Mesenchymal stem cell (in vitro differentiated cells and primary cell): ENCODE results near the gene PCDHGA1.

Experiments used
- DNase-seq: peaks from one replicate; pipeline ENCODE4 v3.0.0-alpha.2; 2013
- H2AFZ ChIP-seq: one replicate; pipeline ENCODE4 v1.6.1; 2013; ENCODE audit warnings: low read depth, mild to moderate bottlenecking, control low read depth, inconsistent platforms, low read length, moderate library complexity
- H2AK5ac ChIP-seq: 2 replicates; pipeline ENCODE4 v1.6.1; 2013; ENCODE audit warnings: low read length, moderate library complexity, mild to moderate bottlenecking, inconsistent platforms; ENCODE audit not compliant: severe bottlenecking
- H2BK120ac ChIP-seq: one replicate; pipeline ENCODE4 v1.6.1; 2013; ENCODE audit warnings: low read depth, mild to moderate bottlenecking, inconsistent platforms, low read length, moderate library complexity
- H2BK12ac ChIP-seq, 2 experiments: one replicate each; pipeline ENCODE4 v1.6.1; 2013; ENCODE audit warnings: inconsistent platforms in 2 of 2, low read length in 2 of 2, mild to moderate bottlenecking in 2 of 2, moderate library complexity in 2 of 2, control low read depth in 1 of 2
- H2BK15ac ChIP-seq: one replicate; pipeline ENCODE4 v1.6.1; 2013; ENCODE audit warnings: mild to moderate bottlenecking, low read depth, inconsistent platforms; ENCODE audit not compliant: poor library complexity, severe bottlenecking
- H2BK5ac ChIP-seq: 2 replicates; pipeline ENCODE4 v1.6.1; 2013; ENCODE audit warnings: low read depth, mild to moderate bottlenecking, low read length, control low read depth, inconsistent platforms; ENCODE audit not compliant: poor library complexity, severe bottlenecking
- H3K14ac ChIP-seq, 2 experiments: one replicate each; pipeline ENCODE4 v1.6.1; 2013; ENCODE audit warnings: inconsistent platforms in 2 of 2, low read length in 2 of 2, control low read depth in 1 of 2, mild to moderate bottlenecking in 1 of 2, moderate library complexity in 1 of 2
- H3K18ac ChIP-seq, 2 experiments: one replicate each; pipeline ENCODE4 v1.6.1; 2013; ENCODE audit warnings: inconsistent platforms in 2 of 2, low read length in 2 of 2, control low read depth in 1 of 2, low read depth in 1 of 2, mild to moderate bottlenecking in 1 of 2
- H3K23ac ChIP-seq, 2 experiments: one replicate each; pipeline ENCODE4 v1.6.1; 2013; ENCODE audit warnings: inconsistent platforms in 2 of 2, low read length in 2 of 2, mild to moderate bottlenecking in 2 of 2, moderate library complexity in 2 of 2, control low read depth in 1 of 2
- H3K27ac ChIP-seq: 2 replicates; pipeline ENCODE4 v1.5.1; 2013; ENCODE audit warnings: mild to moderate bottlenecking, moderate library complexity, low read length, control low read depth, inconsistent platforms; ENCODE audit not compliant: poor library complexity, severe bottlenecking
- H3K27me3 ChIP-seq, 2 experiments: 2 replicates each; pipeline versions ENCODE4 v1.6.1 to v1.7.0; 2013; ENCODE audit warnings: low read length in 2 of 2, mild to moderate bottlenecking in 2 of 2, moderate library complexity in 2 of 2, control low read depth in 1 of 2, inconsistent platforms in 1 of 2; ENCODE audit not compliant: control insufficient read depth in 1 of 2, insufficient read depth in 1 of 2
- H3K36me3 ChIP-seq, 2 experiments: 2 replicates each; pipeline versions ENCODE4 v1.6.1 to v1.7.0; 2013; ENCODE audit warnings: low read length in 2 of 2, control low read depth in 1 of 2, inconsistent platforms in 1 of 2, low read depth in 1 of 2, mild to moderate bottlenecking in 1 of 2; ENCODE audit not compliant: insufficient read depth in 2 of 2, control insufficient read depth in 1 of 2
- H3K4ac ChIP-seq, 2 experiments: one replicate each; pipeline ENCODE4 v1.6.1; 2013; ENCODE audit warnings: inconsistent platforms in 2 of 2, low read length in 2 of 2, mild to moderate bottlenecking in 2 of 2, moderate library complexity in 2 of 2, control low read depth in 1 of 2, low read depth in 1 of 2
- H3K4me1 ChIP-seq: 2 replicates; pipeline ENCODE4 v1.6.1; 2013; ENCODE audit warnings: low read depth, low read length, control low read depth; ENCODE audit not compliant: control insufficient read depth, insufficient read depth
- H3K4me2 ChIP-seq: 2 replicates; pipeline ENCODE4 v1.6.1; 2013; ENCODE audit warnings: low read length, mild to moderate bottlenecking, inconsistent platforms; ENCODE audit not compliant: poor library complexity, severe bottlenecking
- H3K4me3 ChIP-seq, 2 experiments: 2 replicates each; pipeline versions ENCODE4 v1.5.1 to v1.7.0; 2013; ENCODE audit warnings: low read length in 2 of 2, mild to moderate bottlenecking in 2 of 2, control low read depth in 1 of 2, low read depth in 1 of 2; ENCODE audit not compliant: insufficient read depth in 1 of 2
- H3K79me1 ChIP-seq: replicated peaks from 2 replicates; pipeline ENCODE4 v1.6.1; 2013; ENCODE audit warnings: mild to moderate bottlenecking, control low read depth, low read length, inconsistent platforms; ENCODE audit not compliant: poor library complexity, severe bottlenecking
- H3K9ac ChIP-seq: 2 replicates; pipeline ENCODE4 v1.7.0; 2013; ENCODE audit warnings: mild to moderate bottlenecking, low read length, moderate library complexity
- H3K9me3 ChIP-seq: 2 replicates; pipeline ENCODE4 v1.7.0; 2013; ENCODE audit warnings: mild to moderate bottlenecking, low read length; ENCODE audit not compliant: control insufficient read depth
- H4K8ac ChIP-seq: one replicate; pipeline ENCODE4 v1.6.1; 2013; ENCODE audit warnings: inconsistent platforms, mild to moderate bottlenecking, low read length, moderate library complexity
- H4K91ac ChIP-seq: one replicate; pipeline ENCODE4 v1.6.1; 2013; ENCODE audit warnings: mild to moderate bottlenecking, low read length, inconsistent platforms
- WGBS: methylation state at CpG from one replicate; pipeline ENCODE4 v1.1.7; 2013; ENCODE audit warnings: mixed read lengths; 5-methylcytosine and 5-hydroxymethylcytosine counted together

Gene PCDHGA1

DNA sequence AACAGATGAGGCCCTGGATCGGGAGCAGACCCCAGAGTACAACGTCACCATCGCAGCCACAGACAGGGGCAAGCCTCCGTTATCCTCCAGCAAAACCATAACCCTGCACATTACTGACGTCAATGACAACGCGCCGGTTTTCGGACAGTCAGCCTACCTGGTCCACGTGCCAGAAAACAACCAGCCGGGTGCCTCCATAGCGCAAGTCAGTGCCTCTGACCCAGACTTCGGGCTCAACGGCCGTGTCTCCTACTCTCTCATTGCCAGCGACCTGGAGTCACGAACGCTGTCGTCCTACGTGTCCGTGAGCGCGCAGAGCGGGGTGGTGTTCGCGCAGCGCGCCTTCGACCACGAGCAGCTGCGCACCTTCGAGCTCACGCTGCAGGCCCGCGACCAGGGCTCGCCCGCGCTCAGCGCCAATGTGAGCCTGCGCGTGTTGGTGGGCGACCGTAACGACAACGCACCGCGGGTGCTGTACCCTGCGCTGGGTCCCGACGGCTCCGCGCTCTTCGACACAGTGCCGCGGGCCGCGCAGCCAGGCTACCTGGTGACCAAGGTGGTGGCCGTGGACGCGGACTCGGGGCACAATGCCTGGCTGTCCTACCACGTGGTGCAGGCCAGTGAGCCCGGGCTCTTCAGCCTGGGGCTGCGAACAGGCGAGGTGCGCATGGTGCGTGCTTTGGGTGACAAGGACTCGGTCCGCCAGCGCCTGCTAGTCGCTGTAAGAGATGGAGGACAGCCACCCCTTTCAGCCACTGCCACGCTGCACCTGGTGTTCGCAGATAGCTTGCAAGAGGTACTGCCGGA is 89.0 kb downstream of the PCDHGA1 start:
- Histone ChIP-seq H2AFZ (no peak overlapping the region), H4K8ac (no peak overlapping the region), H2BK5ac (no peak overlapping the region), H3K4me2 (no peak overlapping the region), H2BK12ac (no peak overlapping the region), H3K27me3 (no peaks in the 10 kb centered on the region), H3K36me3 (peaks cover 9 to 50% of the 10 kb centered on the region in 2 experiments), H2BK15ac (no peak overlapping the region), H3K4me3 (peak overlapping the region; percentile 11 to 80), H3K27ac (no peak overlapping the region), H3K18ac (no peak overlapping the region), H3K9me3 (peaks cover 28% of the 10 kb centered on the region), H3K9ac (no peak overlapping the region), H4K91ac (no peak overlapping the region), H3K79me1 (peaks cover 44% of the 10 kb centered on the region), H3K14ac (no peak overlapping the region), H2AK5ac (no peak overlapping the region), H3K4me1 (peaks cover 8% of the 10 kb centered on the region), H3K4ac (no peak overlapping the region), H2BK120ac (no peak overlapping the region), H3K23ac (no peak overlapping the region)
- no peak for DNase-seq
- WGBS = 98% methylated on average over 74 of the region's 74 CpGs

DNA sequence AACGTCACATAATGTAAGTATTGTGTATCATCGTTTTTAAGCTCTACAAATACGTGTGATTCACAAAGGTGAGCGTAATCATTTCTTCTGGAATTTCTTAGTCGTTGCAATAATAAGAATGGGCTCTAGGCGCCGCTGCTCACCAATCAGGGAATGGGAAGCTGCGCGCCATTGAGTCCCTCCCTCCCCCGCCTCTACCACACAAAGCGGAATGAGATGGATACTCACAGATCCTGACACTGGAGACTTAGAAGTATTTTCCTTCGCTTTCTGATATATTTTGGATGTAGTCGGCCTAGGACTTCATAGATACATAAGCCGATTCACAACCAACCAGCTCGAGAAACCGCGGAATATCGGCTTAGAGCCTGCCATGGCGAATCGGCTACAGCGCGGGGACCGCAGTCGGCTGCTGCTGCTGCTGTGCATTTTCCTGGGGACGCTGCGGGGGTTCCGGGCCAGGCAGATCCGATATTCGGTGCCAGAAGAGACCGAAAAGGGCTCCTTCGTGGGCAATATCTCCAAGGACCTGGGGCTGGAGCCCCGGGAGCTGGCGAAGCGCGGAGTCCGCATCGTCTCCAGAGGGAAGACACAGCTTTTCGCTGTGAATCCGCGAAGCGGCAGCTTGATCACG is 90.7 kb downstream of the PCDHGA1 start, which contains the start of gene PCDHGA11:
TSS of gene PCDHGA11 (plus strand) at position 197 of the 634 bp plus-strand sequence. CDS start at position 374, 177 bp downstream.
- Histone ChIP-seq H2AFZ (no peak within 1 kb of the TSS), H3K4me3 (peak within 1 kb of the TSS in 1 of 2 experiments; percentile 80), H3K27me3 (no peaks in the 10 kb centered on the region), H2BK12ac (no peak within 1 kb of the TSS), H2BK15ac (no peak within 1 kb of the TSS), H3K4ac (no peak within 1 kb of the TSS), H3K9ac (peak within 1 kb of the TSS; percentile 77), H4K8ac (no peak within 1 kb of the TSS), H3K4me1 (peaks cover 8% of the 10 kb centered on the region), H2BK120ac (no peak within 1 kb of the TSS), H3K79me1 (peaks cover 42% of the 10 kb centered on the region), H3K18ac (no peak within 1 kb of the TSS), H3K14ac (no peak within 1 kb of the TSS), H3K9me3 (peaks cover 28% of the 10 kb centered on the region), H4K91ac (no peak within 1 kb of the TSS), H3K27ac (no peak within 1 kb of the TSS), H3K4me2 (no peak within 1 kb of the TSS), H2AK5ac (no peak within 1 kb of the TSS), H2BK5ac (no peak within 1 kb of the TSS), H3K36me3 (peaks cover 12 to 41% of the 10 kb centered on the region in 2 experiments), H3K23ac (no peak within 1 kb of the TSS)
- peak; percentile 14 for DNase-seq
- WGBS = 71% methylated on average over 42 of the region's 42 CpGs

DNA sequence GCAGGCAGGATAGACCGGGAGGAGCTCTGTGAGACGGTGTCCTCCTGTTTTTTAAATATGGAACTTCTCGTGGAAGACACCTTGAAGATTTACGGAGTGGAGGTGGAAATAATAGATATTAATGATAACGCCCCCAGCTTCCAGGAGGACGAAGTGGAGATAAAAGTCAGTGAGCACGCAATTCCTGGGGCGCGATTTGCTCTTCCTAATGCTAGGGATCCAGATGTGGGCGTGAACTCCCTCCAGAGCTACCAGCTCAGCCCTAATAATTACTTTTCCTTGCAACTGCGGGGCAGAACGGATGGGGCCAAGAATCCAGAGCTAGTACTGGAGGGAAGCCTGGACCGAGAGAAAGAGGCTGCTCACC is 91.2 kb downstream of the PCDHGA1 start:
- no peak overlapping the region for H3K14ac ChIP-seq
- no peak overlapping the region for H3K4ac ChIP-seq
- no peak overlapping the region for H2BK12ac ChIP-seq
- H3K27me3 ChIP-seq = no peaks in the 10 kb centered on the region
- H3K9me3 ChIP-seq = peaks cover 28% of the 10 kb centered on the region
- H3K4me1 ChIP-seq = peaks cover 8% of the 10 kb centered on the region
- peak overlapping the region in 1 of 2 experiments; percentile 80 for H3K4me3 ChIP-seq
- peak overlapping the region; percentile 77 for H3K9ac ChIP-seq
- H3K23ac ChIP-seq = no peak overlapping the region
- no peak overlapping the region for H2AFZ ChIP-seq
- no peak overlapping the region for H2AK5ac ChIP-seq
- no peak overlapping the region for H3K27ac ChIP-seq
- peaks cover 45% of the 10 kb centered on the region for H3K79me1 ChIP-seq
- H3K4me2 ChIP-seq = no peak overlapping the region
- 85% methylated on average over 13 of the region's 13 CpGs for WGBS
- H4K8ac ChIP-seq = no peak overlapping the region
- no peak overlapping the region for H2BK120ac ChIP-seq
- H4K91ac ChIP-seq = no peak overlapping the region
- H2BK5ac ChIP-seq = no peak overlapping the region
- DNase-seq = no peak
- H3K18ac ChIP-seq = no peak overlapping the region
- peaks cover 17 to 44% of the 10 kb centered on the region in 2 experiments for H3K36me3 ChIP-seq
- no peak overlapping the region for H2BK15ac ChIP-seq

- no peak overlapping the region for H3K4ac ChIP-seq
- no peak overlapping the region for H3K9ac ChIP-seq
- H3K27ac ChIP-seq = no peak overlapping the region
- no peak overlapping the region for H2BK15ac ChIP-seq
- peaks cover 38% of the 10 kb centered on the region for H3K9me3 ChIP-seq
- no peak overlapping the region for H3K4me2 ChIP-seq
- H3K4me3 ChIP-seq = peak overlapping the region in 1 of 2 experiments; percentile 80
- H3K79me1 ChIP-seq = peaks cover 53% of the 10 kb centered on the region
- H2BK5ac ChIP-seq = no peak overlapping the region
- H4K8ac ChIP-seq = no peak overlapping the region
- no peak overlapping the region for H3K23ac ChIP-seq
- H3K36me3 ChIP-seq = peaks cover 29 to 54% of the 10 kb centered on the region in 2 experiments
- no peak overlapping the region for H2AK5ac ChIP-seq
- H2BK120ac ChIP-seq = no peak overlapping the region
- no peak overlapping the region for H3K18ac ChIP-seq
- WGBS = 97% methylated on average over 42 of the region's 42 CpGs
- H2BK12ac ChIP-seq = no peak overlapping the region
- no peak overlapping the region for H2AFZ ChIP-seq
- no peak for DNase-seq
- H3K14ac ChIP-seq = no peak overlapping the region
- no peaks in the 10 kb centered on the region for H3K27me3 ChIP-seq
- peaks cover 10% of the 10 kb centered on the region for H3K4me1 ChIP-seq
- no peak overlapping the region for H4K91ac ChIP-seq
These were observed 92.5 kb downstream of the PCDHGA1 start for GRCh38 chr5:141422742-141423291.
